ENCODE measurements around the gene KCTD7. TPM values are rescaled to one million over a fixed set of nuclear protein-coding genes. Genes with fewer than 3 reads are reported as not detected.

Gene KCTD7
- total RNA-seq, 3 donors from 2014 or later, result 13.4 to 25.4 (median 18.0) TPM

- TF ChIP-seq POLR2AphosphoS5 (IDR thresholded peaks at IDR 0.05) (no peak), CTCF (IDR thresholded peaks at IDR 0.05) (no peak), POLR2A (IDR thresholded peaks at IDR 0.05) (no peak)
- H3K4me1 ChIP-seq, result no peaks in the 10 kb centered on the region
- H3K9me3 ChIP-seq, result no peaks in the 10 kb centered on the region
- no peak overlapping the region for H3K27ac ChIP-seq
- no peak overlapping the region for H3K4me3 ChIP-seq
- H3K27me3 ChIP-seq, result no peaks in the 10 kb centered on the region
- H3K36me3 ChIP-seq, result no peaks in the 10 kb centered on the region
- intact Hi-C loops (cut with DNase I; ENCODE audit: low total_unique reads), result no loop called here
- DNase-seq (ENCODE audit: low spot score in 2 of 2), result no peak
Observed at GRCh38 chr7:66662646-66663264, 34.1 kb downstream of the KCTD7 start.

GRCh38 chr7:66664590-66665293, 36.1 kb downstream of the KCTD7 start:
- Histone ChIP-seq H3K4me3 (no peak overlapping the region), H3K27ac (no peak overlapping the region), H3K36me3 (no peaks in the 10 kb centered on the region), H3K4me1 (no peaks in the 10 kb centered on the region), H3K9me3 (no peaks in the 10 kb centered on the region), H3K27me3 (no peaks in the 10 kb centered on the region)
- TF ChIP-seq CTCF (IDR thresholded peaks at IDR 0.05) (no peak), POLR2A (IDR thresholded peaks at IDR 0.05) (no peak), POLR2AphosphoS5 (IDR thresholded peaks at IDR 0.05) (no peak)
- intact Hi-C loops (cut with DNase I; ENCODE audit: low total_unique reads), result no loop called here
- no peak for DNase-seq (ENCODE audit: low spot score in 2 of 2)

- intact Hi-C loops (cut with DNase I; ENCODE audit: low total_unique reads), result no loop called here
- TF ChIP-seq POLR2A (IDR thresholded peaks at IDR 0.05) (no peak), CTCF (IDR thresholded peaks at IDR 0.05) (no peak), POLR2AphosphoS5 (IDR thresholded peaks at IDR 0.05) (no peak)
- Histone ChIP-seq H3K27me3 (no peaks in the 10 kb centered on the region), H3K4me1 (no peaks in the 10 kb centered on the region), H3K9me3 (no peaks in the 10 kb centered on the region), H3K4me3 (no peak overlapping the region), H3K27ac (no peak overlapping the region), H3K36me3 (no peaks in the 10 kb centered on the region)
- DNase-seq (ENCODE audit: low spot score in 2 of 2), result no peak
Observed at GRCh38 chr7:66666313-66666952, 37.8 kb downstream of the KCTD7 start.

GRCh38 chr7:66667023-66667728, 38.5 kb downstream of the KCTD7 start:
- Histone ChIP-seq H3K27ac (no peak overlapping the region), H3K4me1 (no peaks in the 10 kb centered on the region), H3K9me3 (no peaks in the 10 kb centered on the region), H3K36me3 (no peaks in the 10 kb centered on the region), H3K4me3 (no peak overlapping the region), H3K27me3 (no peaks in the 10 kb centered on the region)
- TF ChIP-seq CTCF (IDR thresholded peaks at IDR 0.05), result no peak
- TF ChIP-seq POLR2A (IDR thresholded peaks at IDR 0.05), result no peak
- no peak for TF ChIP-seq POLR2AphosphoS5 (IDR thresholded peaks at IDR 0.05)
- DNase-seq (ENCODE audit: low spot score in 2 of 2), result no peak
- intact Hi-C loops (cut with DNase I; ENCODE audit: low total_unique reads), result no loop called here

Data from breast epithelium (tissue), 4 donors.